Thymus (tissue), 11 donors: ENCODE results near the gene EEIG2. TPM values are rescaled to one million over a fixed set of nuclear protein-coding genes. Genes with fewer than 3 reads are reported as not detected.

Experiments
- DNase-seq, 9 donors: peaks; one replicate each; pipeline ENCODE4 v3.0.0-alpha.2; 2013; ENCODE audit warnings: low spot score in 9 of 9, low read depth in 6 of 9, missing footprints in 1 of 9
- H3K27ac ChIP-seq, 2 donors: one replicate each; pipeline ENCODE4 v1.5.1; 2013; ENCODE audit warnings: control low read depth in 1 of 2, low read depth in 1 of 2, low read length in 1 of 2, mild to moderate bottlenecking in 1 of 2, moderate library complexity in 1 of 2
- H3K27me3 ChIP-seq, 2 donors: one replicate each; pipeline ENCODE4 v1.5.1; 2013; ENCODE audit warnings: low read length in 1 of 2; ENCODE audit not compliant: control insufficient read depth in 2 of 2, insufficient read depth in 1 of 2
- H3K36me3 ChIP-seq, 2 donors: one replicate each; pipeline ENCODE4 v1.5.1; 2013; ENCODE audit warnings: low read length in 1 of 2, mild to moderate bottlenecking in 1 of 2, moderate library complexity in 1 of 2; ENCODE audit not compliant: control insufficient read depth in 2 of 2, insufficient read depth in 2 of 2
- H3K4me1 ChIP-seq, 2 donors: one replicate each; pipeline ENCODE4 v1.5.1; 2013; ENCODE audit warnings: low read length in 2 of 2; ENCODE audit not compliant: control insufficient read depth in 2 of 2, insufficient read depth in 2 of 2
- H3K4me3 ChIP-seq, 2 donors: one replicate each; pipeline ENCODE4 v1.5.1; 2013; ENCODE audit warnings: low read length in 2 of 2, control low read depth in 1 of 2, mild to moderate bottlenecking in 1 of 2
- H3K9me3 ChIP-seq, 2 donors: one replicate each; pipeline ENCODE4 v1.5.1; 2013; ENCODE audit warnings: low read length in 1 of 2, mild to moderate bottlenecking in 1 of 2; ENCODE audit not compliant: control insufficient read depth in 2 of 2, insufficient read depth in 1 of 2
- WGBS: extraction: QIAGEN DNeasy Blood & Tissue Kit; methylation state at CpG from one replicate; pipeline ENCODE4 v1.1.7; 2013; 5-methylcytosine and 5-hydroxymethylcytosine counted together
- polyA plus RNA-seq: library from polyadenylated mRNA; stranded (reverse); fragments of 200-250 nt; gene quantifications from one replicate; pipeline ENCODE4 v1.2.3, GENCODE V29; 2013
- total RNA-seq: library from RNA; stranded (reverse); fragments of 120-200 nt; gene quantifications from one replicate; pipeline ENCODE4 v1.2.4, GENCODE V29; 2013
- donor health status: healthy.

EEIG2 gene
- total and polyA plus RNA-seq, 2 donors: 11.2 to 12.5 TPM

DNA sequence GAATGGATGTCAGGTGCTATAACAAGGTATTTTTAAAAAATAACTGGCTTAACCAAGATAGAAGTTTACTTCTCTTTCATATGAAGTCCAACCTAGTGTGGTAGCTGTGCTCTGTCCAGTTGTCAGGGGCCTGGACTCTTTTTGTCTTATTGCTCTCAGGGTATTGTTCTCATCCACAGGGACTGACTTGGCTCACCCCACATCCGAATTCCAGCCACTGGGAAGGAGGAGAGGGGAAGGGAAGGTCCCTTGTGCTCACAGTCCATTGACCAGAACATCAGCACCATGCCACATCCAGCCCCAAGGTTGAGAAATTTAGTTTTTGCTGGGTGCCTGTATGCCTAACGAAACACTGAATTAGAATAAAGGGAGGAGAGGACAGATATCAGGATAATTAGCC, 8.7 kb downstream of the EEIG2 start:
- H3K9me3 ChIP-seq: no peaks in the 10 kb centered on the region
- no peak overlapping the region for H3K4me3 ChIP-seq
- no peaks in the 10 kb centered on the region for H3K36me3 ChIP-seq
- no peak overlapping the region for H3K27ac ChIP-seq
- DNase-seq: no peak
- WGBS: 98% methylated on average over 2 of the region's 2 CpGs
- H3K4me1 ChIP-seq: no peaks in the 10 kb centered on the region
- no peaks in the 10 kb centered on the region for H3K27me3 ChIP-seq

DNA sequence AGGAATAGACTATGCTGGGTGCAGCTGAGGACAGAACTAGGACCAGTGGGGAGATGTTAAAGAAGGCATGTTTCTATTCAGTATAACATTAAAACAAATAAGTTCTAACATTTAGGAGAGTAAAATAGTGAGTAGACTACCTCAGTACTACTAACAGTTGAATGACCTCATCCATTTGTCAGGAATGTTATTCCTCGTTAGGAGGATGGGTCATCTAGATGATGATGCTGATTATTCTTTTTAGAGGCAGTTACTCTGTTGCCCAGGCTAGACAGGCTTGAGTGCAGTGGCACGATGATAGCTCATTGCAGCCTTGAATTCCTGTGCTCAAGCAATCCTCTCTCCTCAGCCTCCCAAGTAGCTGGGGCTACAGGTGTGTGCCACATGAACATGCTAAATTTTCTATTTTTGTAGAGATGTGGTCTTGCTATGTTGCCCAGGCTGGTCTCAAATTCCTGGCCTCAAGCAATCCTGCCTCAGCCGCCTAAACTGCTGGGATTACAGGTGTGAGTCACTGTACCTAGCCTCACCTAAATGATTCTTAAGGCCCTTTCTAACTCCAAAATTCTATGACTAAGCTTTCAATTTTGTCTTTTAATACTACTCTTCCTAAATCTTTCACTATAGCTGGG, 9.3 kb downstream of the EEIG2 start:
- Histone ChIP-seq H3K9me3 (no peaks in the 10 kb centered on the region), H3K36me3 (no peaks in the 10 kb centered on the region), H3K4me1 (no peaks in the 10 kb centered on the region), H3K27ac (no peak overlapping the region), H3K27me3 (no peaks in the 10 kb centered on the region), H3K4me3 (no peak overlapping the region)
- no peak for DNase-seq
- 98% methylated on average over 3 of the region's 3 CpGs for WGBS

GRCh38 chr1:108570128-108570527, 10.2 kb downstream of the EEIG2 start:
- no peaks in the 10 kb centered on the region for H3K36me3 ChIP-seq
- peak in 3 of 9 donors; percentile 24 to 59 (median 38) for DNase-seq
- H3K27me3 ChIP-seq: no peaks in the 10 kb centered on the region
- H3K9me3 ChIP-seq: no peaks in the 10 kb centered on the region
- no peaks in the 10 kb centered on the region for H3K4me1 ChIP-seq
- no peak overlapping the region for H3K27ac ChIP-seq
- H3K4me3 ChIP-seq: no peak overlapping the region

DNA sequence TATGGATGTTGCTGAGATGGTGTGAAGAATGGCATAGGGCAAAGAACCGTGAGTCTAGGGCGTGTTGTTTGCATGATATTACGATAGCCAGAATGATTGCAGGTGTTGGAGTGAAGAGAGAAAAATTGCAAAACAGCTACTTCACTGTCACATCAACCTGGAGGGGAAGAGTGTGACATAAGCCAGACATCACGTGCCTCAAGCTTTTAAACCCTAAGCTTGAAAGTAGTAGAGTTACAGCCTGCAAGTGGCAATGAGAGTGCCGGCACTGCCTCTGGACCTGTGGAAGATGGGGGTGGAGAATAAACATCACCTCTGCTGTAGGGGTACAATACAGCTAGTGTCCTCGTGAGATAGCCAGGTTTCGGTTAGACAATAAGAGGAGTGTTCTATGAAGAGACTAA, 11.1 kb downstream of the EEIG2 start:
- no peaks in the 10 kb centered on the region for H3K36me3 ChIP-seq
- 92% methylated on average over 7 of the region's 7 CpGs for WGBS
- no peaks in the 10 kb centered on the region for H3K9me3 ChIP-seq
- H3K27me3 ChIP-seq: no peaks in the 10 kb centered on the region
- H3K27ac ChIP-seq: no peak overlapping the region
- no peak for DNase-seq
- H3K4me1 ChIP-seq: no peaks in the 10 kb centered on the region
- no peak overlapping the region for H3K4me3 ChIP-seq

DNA sequence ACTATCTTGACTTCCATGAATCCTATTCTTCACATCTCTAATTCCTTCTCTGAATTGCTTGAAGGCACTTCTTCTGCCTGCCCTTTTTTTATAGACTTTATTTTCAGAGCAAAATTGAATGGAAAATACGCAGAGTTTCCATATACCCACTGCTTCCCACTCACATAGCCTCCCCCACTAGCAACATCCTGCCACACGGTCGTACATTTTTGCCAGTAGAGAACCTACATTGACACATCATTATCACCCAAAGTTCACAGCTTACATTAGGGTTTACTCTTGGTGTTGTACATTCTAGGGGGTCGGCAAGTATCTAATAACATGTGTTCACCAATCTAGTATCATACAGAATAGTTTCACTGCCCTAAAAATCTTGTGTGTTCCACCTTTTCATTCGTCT, 12.3 kb downstream of the EEIG2 start:
- Histone ChIP-seq H3K27me3 (no peaks in the 10 kb centered on the region), H3K9me3 (no peaks in the 10 kb centered on the region), H3K4me3 (no peak overlapping the region), H3K27ac (no peak overlapping the region), H3K4me1 (no peaks in the 10 kb centered on the region), H3K36me3 (no peaks in the 10 kb centered on the region)
- no peak for DNase-seq
- 91% methylated on average over 5 of the region's 5 CpGs for WGBS

GRCh38 chr1:108573183-108573582, 13.3 kb downstream of the EEIG2 start:
- Histone ChIP-seq H3K36me3 (no peaks in the 10 kb centered on the region), H3K27me3 (no peaks in the 10 kb centered on the region), H3K4me3 (no peak overlapping the region), H3K4me1 (no peaks in the 10 kb centered on the region), H3K9me3 (no peaks in the 10 kb centered on the region), H3K27ac (no peak overlapping the region)
- 99% methylated on average over 2 of the region's 2 CpGs for WGBS
- no peak for DNase-seq

- Histone ChIP-seq H3K4me1 (no peaks in the 10 kb centered on the region), H3K27ac (no peak overlapping the region), H3K4me3 (no peak overlapping the region), H3K27me3 (no peaks in the 10 kb centered on the region), H3K9me3 (no peaks in the 10 kb centered on the region), H3K36me3 (no peaks in the 10 kb centered on the region)
- no peak for DNase-seq
Observed at GRCh38 chr1:108574008-108574407, 14.1 kb downstream of the EEIG2 start.

- Histone ChIP-seq H3K27ac (no peak overlapping the region), H3K4me1 (no peaks in the 10 kb centered on the region), H3K36me3 (no peaks in the 10 kb centered on the region), H3K9me3 (peaks cover 0 to 5% of the 10 kb centered on the region in 2 donors), H3K4me3 (no peak overlapping the region), H3K27me3 (no peaks in the 10 kb centered on the region)
- DNase-seq: no peak
Observed at GRCh38 chr1:108575375-108575774, 15.5 kb downstream of the EEIG2 start.

- H3K27ac ChIP-seq: no peak overlapping the region
- WGBS: 96% methylated on average over 4 of the region's 4 CpGs
Observed at GRCh38 chr1:108583757-108584427, 24.0 kb downstream of the EEIG2 start.

More at GRCh38 chr1:108583757-108584427, 24.0 kb downstream of the EEIG2 start:
- Histone ChIP-seq H3K4me3 (no peak overlapping the region), H3K9me3 (peaks cover 0 to 5% of the 10 kb centered on the region in 2 donors), H3K36me3 (no peaks in the 10 kb centered on the region), H3K4me1 (no peaks in the 10 kb centered on the region), H3K27me3 (no peaks in the 10 kb centered on the region)
- no peak for DNase-seq
